HG02623 (cell line): ENCODE results near the gene DDX27.

Source experiments
- ATAC-seq: cut with Tn5 transposase; IDR thresholded peaks from one replicate; pipeline ENCODE4 v1.9.1; 2021; ENCODE audit warnings: moderate library complexity; ENCODE audit not compliant: unreplicated experiment

DDX27 gene

DNA sequence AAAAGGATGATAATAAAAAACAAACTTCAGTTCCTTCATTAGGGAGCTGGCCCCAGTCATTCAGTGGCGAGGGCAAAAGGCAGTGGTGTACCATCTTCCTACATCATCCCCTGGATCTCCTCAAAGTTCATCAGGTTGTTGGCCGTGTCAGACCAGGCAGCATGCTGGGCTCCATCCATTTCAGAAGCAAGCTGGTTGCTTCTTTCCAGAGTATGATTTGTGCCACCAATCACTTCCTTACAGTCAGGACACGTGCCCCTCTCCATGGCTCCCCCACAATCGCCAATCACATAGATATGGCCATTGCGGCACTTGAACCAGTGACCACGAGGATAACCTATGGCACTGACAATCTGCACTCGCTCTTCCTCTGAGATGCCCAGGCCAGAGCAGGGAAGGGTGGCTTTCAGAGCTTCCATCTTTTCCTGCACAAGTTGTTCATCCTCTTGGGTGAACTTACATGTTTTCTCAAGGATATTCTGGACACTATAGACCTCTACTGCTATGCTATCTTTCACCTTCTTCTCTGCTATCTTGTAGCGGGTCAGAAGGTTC lies 28.0 kb downstream of the DDX27 start:
- no peak for ATAC-seq

DNA sequence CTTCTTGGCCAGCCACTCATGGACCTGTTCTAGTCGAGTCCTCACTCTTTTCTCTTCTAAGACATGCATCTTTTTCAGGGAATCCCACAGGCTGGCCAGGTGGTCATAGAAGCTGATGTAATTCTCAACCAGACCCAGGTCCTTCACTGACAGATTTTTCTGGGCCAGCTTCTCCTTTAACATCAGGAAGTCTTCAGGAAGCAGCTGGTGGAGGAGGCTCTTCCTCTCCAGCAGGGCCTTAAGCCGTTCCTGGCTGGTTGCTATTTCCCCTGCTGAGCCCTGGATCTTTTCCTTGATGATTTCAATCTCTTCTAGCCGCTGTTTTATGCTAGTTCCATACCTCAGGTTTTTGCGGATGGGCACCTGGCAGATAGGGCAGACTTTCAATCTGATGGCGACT lies 28.6 kb downstream of the DDX27 start:
- no peak for ATAC-seq

DNA sequence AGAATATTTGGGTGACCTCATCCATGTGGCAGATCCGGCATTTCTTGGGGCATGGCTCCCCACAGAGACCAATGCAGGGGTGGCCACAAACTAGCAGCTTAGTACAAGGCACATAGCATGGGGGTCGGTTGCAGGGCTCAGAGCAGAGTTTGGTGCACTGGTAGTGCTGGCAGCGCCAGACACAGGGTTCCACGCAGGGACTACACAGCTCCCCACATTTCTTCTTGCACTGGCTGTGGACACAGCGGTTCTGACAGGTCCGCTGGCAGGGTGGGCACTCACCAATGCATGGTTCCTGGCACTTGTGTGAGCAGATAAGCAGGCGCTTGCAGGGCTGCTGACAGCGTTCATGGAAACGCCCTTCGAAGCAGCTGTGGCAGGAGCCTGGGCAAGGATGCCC lies 29.1 kb downstream of the DDX27 start:
- ATAC-seq, result no peak

DNA sequence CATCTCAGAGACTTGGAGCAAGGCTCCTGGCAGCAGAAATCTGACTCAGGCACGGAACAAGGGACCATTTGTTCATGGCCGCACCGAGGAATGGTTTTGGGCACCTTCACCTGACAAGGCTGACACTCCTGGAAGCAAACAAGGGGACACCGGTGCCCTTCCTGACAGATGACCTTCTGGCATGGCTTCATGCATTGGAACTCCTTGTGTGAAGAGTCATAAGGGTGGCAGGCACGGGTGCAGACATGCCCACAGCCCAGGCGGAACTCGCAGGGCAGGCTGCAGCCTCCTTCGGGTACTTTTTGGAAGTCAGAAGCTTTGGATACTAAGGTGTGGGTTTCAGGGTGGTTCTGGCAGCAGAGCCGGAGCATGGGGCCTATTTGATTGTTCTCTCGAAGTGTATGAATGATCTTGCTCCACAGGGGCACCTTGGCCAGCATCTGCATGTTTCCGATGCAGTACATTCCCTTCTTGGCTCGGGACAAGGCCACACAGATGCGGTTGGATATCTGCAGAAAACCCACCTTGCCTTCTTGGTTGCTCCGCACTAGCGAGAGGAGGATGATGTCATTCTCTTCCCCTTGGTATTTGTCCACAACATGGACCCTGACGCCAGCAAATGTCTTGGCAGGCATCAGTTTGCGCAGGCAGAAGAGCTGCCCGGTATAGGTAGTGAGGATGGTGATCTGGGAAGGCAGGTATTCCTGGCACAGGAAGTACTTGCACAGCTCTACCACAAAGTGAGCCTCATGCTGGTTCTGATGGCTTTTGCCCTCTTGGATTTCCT lies 29.9 kb downstream of the DDX27 start:
- ATAC-seq, result no peak

DNA sequence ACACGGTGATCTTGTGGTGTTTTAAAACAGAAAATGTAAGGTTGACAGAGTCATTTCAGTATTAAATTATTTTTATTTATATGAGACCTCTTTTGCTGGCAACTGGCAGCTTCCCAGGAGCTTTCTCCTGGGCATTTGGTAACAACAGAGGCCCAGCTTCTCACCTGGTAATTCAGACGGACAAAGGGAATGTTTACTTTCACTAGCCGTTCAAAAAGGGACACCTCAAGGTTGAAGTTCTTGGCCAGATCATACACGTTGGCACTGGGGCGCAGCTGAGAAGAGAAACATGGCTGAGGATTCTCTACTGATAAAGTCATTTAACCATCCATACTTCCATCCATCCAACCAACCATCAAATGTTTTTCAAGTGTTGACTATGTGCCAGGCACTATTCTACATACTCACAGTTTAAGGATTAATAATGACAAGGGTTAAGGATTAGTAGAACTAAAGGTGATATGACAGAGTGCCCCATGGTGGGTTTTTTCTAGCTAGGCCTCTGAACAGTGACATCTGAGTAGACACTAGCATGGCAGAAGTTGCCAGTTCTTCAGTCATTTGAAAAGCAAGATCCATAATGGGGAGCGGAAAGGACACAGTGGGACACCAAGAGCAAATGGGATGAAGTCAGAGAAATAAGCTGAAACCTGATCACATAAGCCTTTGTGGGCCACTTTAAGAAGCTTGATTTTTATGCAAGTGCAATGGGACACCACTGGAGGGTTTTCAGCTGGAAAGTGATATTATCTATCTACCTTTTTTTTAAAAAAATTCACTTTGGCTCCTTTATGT lies 33.5 kb downstream of the DDX27 start:
- ATAC-seq, result no peak

DNA sequence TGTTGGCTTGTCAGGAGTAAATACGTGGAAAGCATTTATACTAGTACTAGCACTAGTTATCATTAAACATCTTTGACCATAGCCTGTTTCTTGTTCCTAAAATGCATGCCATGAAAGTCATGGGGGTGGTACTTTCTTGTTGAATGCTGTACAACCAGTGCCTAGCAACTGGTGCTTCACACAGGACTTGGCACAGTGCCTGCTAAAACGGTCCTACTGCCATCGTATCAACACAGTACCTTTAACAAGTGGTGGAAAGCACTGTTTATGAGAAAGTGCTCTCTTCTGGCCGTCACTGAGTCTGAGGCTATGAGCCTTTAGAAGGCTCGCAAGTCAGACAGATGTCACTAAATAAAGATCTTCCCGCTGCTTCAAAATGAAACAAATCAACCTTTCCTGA lies 37.0 kb downstream of the DDX27 start:
- no peak for ATAC-seq

DNA sequence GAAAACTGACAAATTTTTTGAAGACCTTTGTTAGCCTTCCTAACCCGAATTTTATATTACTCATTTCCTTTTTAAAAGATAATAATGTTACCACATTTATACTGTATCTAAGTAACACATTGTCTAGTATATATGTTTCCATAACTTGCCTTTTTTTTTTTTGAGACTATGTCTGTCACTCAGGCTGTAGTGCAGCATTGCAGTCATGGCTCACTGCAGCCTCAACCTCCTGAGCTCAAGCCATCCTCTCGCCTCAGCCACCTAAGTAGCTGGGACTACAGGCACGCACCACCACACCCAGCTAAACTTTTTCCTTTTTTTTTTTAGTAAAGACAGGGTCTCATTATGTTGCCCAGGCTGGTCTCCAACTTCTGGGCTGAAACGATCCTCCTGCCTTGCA lies 40.1 kb downstream of the DDX27 start:
- no peak for ATAC-seq

DNA sequence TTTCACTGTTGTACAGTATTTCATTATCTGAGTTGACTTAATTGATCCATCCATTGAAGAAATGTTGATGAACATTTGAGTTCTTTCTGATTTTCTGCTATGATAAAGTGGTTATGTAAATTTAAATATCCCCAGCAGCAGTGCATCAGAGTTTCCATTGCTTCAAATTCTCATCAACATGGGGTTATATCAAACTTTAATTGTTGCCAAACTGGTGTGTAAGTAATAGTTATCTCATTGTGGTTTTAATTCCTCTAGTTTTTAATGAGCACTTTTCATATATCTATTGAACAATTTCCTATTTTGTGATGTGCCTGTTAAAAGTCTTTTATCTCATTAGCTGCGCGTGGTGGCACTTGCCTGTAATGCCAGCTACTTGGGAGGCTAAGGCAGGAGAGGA lies 40.6 kb downstream of the DDX27 start:
- ATAC-seq, result no peak

DNA sequence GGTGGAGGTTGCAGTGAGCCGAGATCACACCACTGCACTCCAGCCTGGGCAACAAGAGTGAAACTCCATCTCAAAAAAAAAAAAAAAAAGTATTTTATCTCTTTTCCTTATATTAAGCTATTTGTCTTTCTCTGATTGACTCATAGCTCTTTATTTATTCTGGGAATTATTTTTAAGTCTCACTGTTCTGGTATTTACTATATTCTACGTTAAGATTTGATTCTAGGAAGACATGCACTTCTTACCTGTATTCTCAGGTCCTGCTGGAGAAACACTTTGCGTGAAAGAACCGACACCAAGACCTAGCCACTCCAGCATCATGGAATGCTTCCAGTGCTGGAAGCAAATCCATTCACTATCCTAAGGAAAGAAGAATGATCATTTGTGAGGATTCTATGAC lies 41.0 kb downstream of the DDX27 start:
- ATAC-seq, result no peak

DNA sequence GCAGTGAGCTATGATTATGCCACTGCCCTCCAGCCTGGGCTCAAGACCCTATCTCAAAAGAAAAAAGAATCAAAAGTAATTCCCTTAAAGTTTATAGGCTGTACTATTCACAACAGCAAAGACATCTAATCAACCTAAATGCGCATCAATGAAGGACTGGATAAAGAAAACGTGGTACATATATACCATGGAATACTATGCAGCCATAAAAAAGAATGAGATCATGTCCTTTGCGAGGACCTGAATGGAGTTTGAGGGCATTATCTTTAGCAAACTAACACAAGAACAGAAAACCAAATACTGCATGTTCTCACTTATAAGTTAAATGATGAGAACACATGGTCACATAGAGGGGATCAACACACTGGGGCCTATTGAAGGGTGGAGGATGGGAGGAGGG lies 42.0 kb downstream of the DDX27 start:
- no peak for ATAC-seq

DNA sequence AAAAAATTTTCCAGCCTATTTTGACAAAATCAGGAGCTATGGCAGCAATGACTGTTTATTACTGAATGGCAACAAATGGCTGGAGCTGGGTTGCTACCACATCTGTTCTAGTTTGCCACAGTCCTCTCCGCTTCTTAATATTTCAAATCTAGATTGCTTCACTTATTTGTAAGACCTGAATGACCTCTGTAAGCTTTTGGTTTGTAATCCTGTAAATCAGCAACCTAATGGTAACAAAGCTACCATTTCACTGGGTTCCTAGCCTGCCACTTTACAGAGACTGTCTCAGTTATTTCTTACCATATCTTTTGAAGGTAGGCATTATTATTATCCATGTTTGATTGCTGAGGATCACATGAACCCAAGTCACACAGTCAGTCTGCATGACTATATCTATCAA lies 43.2 kb downstream of the DDX27 start:
- no peak for ATAC-seq

DNA sequence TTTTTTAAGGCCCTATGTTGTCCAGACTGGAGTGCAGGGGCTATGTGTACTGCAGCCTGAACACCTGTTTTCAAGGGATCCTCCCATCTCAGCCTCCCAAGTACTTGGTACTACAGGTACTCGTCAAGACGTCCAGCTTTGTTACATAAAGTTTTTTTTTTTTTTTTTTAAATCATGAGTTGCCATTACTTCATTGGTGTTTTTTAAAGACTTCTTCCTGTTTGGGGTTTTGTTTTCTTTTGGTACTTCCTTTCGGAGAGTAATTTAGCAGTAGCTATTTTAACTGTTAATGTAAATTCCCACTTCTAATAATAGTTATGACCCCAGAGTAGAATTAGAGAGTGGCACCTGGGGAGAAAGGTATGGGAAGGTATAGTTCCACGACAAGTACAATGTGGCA lies 48.1 kb downstream of the DDX27 start:
- no peak for ATAC-seq

DNA sequence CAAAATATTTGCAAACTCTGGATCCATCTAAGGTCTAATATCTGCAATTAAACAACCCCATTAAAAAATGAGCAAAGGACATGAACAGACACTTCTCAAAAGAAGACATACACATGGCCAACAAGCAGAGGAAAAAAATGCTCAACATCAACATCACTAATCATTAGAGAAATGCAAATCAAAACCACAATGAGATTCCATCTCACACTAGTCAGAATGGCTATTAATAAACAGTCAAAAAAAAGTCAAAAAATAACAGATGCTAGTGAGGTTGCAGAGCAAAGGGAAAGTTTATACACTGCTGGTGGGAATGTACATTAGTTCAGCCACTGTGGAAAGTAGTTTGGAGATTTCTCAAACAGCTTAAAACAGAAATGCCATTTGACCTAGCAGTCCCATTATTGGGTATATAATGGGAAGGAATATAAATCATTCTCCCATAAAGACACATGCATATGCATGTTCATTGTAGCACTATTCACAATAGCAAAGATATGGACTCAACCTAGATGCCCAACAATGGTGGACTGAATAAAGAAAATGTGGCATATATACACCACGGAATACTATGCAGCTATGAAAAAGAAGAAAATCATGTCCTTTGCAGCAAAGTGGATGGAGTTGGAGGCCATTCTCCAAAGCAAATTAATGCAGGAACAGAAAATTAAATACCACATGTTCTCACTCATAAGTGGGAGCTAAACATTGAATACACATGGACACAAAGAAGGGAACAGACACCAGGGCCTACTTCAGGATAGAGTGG lies 49.6 kb downstream of the DDX27 start:
- no peak for ATAC-seq

DNA sequence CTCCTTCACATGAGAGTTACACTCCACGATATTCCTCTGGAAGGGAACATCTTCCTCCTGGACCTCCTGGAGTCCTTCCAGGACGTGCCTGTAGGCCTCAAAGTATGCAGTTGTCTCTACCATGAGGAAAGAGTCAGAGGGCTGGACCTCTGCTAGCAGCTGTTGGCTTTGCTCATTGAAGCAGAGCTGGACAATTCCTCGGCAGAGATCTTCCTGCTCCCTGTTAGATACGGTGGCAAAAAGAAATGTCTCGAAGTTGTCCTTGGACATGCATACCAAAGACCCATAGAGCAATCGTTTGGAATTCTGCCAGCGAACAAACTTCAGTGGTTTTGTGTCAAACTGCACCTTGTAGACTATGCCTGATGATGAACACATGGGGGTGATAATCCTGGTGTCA lies 51.0 kb downstream of the DDX27 start:
- ATAC-seq, result no peak

DNA sequence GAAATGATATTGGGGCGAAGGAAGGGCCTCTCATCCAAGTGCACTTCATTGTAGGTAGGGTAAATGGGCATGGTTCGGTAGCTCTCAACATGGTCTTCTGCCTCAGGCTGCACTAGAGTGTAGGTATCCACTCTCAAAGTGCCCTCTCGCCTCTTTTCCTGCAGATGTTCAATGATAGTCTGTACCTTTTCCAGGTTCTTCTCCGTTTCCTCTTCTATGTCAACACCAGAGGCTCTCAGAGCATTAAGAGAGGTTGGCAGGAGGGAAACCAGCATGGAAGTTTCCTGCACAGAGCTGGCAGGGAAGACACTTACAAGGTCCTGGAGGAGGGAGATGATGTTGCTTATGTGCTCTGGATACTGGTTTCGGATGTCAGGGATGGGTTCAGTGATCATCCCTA lies 51.5 kb downstream of the DDX27 start:
- no peak for ATAC-seq

DNA sequence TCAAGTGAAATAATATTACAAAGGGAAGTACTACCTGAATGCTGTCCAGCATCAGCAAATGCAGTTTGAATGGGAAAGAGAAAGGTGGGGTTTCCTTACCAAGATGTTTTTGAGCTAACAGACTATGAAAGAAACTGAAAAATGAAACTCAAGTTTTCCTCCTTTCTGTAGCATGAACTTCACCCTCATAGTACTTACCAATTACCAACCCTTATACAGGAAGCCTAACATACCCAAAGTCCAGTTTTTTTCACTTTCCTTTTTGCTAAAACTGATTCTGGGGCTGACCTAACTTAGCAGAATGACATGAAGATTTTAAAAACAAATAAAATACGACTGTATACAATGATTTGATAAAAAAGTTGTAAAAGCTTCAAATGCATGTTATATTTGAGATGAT lies 53.4 kb downstream of the DDX27 start:
- no peak for ATAC-seq

DNA sequence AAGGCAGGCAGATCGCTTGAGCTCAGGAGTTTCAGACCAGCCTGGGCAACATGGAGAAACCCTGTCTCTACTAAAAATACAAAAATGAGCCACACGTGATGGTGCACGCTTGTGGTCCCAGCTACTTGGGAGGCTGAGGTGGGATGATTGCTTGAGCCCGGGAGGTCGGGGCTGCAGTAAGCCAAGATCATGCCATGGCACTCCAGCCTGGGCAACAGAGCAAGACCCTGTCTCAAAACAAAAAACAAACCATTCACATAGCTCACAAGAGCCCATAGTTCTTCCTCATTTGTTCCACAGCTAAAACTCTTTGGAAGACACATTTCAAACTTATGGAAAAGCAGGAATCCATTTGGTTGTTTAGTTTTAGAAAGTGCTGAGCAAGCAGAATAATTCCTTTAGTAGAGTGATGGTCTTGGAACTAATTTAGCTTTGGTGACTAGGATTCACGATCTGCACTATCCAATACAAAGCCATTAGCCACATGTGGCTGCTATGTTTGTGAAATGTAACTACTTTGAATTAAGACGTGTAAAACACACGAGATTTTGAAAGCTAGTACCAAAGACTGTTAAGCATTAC lies 54.6 kb downstream of the DDX27 start:
- no peak for ATAC-seq

DNA sequence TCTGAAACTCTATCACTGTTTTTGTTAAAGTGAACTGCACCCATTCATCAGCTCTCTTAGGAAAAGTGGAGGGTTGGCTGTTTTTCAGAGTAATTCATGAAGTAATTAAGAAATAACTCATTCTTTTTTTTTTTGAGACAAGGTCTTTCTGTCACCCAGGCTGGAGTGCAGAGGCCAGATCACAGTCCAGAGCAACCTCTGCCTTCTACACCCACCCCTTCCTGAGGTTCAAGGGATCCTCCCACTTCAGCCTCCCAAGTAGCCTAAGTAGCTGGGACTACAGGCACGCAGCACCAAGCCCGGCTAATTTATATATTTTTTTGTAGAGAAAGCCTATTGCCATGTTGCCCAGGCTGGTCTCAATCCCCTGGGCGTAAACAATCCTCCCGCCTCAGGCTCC lies 56.0 kb downstream of the DDX27 start:
- ATAC-seq, result no peak

DNA sequence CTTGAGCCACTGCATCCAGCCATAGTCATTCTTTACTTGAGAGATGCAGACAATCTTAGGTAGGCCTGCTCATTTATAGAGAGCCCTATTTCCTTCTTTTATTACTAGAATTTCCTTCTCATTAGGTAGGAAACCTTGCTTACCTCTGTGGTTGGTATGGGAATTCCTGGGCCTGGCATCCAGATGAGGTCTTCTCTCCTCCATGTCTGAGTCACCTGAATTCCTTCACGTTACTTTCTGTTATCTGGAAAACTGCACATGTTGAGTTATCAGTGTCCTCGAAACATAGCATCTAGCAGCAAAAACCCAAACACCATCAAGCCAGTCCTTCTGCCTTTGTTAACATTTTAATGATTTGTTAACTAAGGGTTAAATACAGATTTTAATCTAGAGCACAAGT lies 56.4 kb downstream of the DDX27 start:
- ATAC-seq, result no peak

DNA sequence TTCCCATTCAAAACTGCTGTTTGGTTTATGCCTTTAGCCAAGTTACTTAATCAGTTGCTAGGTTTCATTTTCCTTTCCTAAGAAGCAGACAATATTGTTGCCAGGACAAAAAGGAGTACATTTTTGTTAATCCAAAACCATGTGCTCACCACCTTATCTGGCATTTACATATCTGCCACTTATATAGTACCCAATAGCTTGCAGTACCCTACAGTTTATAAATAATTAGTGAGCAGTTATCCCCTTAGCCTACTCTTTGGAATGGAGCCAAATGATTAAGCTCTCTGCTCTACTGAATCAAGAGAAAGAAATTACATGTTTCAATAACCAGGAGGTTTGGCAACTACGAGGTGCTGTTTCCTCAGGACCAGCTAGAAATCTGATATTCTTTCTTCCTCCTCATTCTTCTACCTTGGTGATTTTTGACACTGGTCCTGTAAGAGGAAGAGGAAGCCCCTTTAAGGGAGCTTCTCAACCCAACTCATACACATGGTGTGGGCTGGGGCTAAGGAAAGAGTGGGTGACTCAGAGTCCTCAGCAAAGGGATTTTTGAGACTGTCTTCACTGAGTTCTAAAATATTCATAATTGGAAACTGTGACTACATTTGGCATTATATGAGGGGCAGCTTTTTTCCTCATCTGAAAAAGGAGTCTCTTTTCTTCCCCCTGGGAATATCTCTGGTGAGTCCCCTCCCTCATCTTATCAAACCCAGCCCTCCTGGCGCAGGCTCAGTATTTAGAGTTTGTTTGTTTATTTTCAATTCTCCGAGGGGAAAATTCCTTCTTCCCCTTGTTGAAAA lies 57.1 kb downstream of the DDX27 start:
- no peak for ATAC-seq
